Right atrium auricular region (tissue), 2 donors: Measurements from ENCODE around the gene PRRX1. TPM values are rescaled to one million over a fixed set of nuclear protein-coding genes. Genes with fewer than 3 reads are reported as not detected.

ENCODE experiments used
- DNase-seq: peaks from one replicate; pipeline ENCODE4 v3.0.0-alpha.2; 2019; ENCODE audit warnings: low spot score
- H3K27ac ChIP-seq, 2 donors: fragments of 200-600 bp; sonication (generic); 1 replicate in 1 of 2; 2 replicates in 1 of 2; pipeline ENCODE4 v1.5.1; 2016 to 2019
- H3K27me3 ChIP-seq, 2 donors: fragments of 200-600 bp; sonication (generic); one replicate each; pipeline versions ENCODE4 v1.5.1 to v1.6.0; 2017 to 2019
- H3K36me3 ChIP-seq: fragments of 200-600 bp; sonication (generic); one replicate; pipeline ENCODE4 v1.5.1; 2016
- H3K4me1 ChIP-seq, 2 donors: fragments of 200-600 bp; sonication (generic); one replicate each; pipeline versions ENCODE4 v1.5.1 to v1.6.0; 2017 to 2019
- H3K4me3 ChIP-seq, 2 donors: fragments of 200-600 bp; sonication (generic); 1 replicate in 1 of 2; 2 replicates in 1 of 2; pipeline ENCODE4 v1.5.1; 2017 to 2019; ENCODE audit warnings: mild to moderate bottlenecking in 1 of 2, moderate library complexity in 1 of 2
- H3K9me3 ChIP-seq, 2 donors: fragments of 200-600 bp; sonication (generic); one replicate each; pipeline ENCODE4 v1.5.1; 2019
- total RNA-seq, 2 donors: library from RNA; depleted of rRNA; stranded (reverse); fragments of >200 nt; gene quantifications; one replicate each; pipeline ENCODE4 v1.1.0, GENCODE V29; 2016
- TF ChIP-seq, protein P1 (sequence below), 2 donors: fragments of 200-600 bp; sonication (generic); IDR thresholded peaks; one replicate each; pipeline ENCODE4 v1.5.1; 2019; ENCODE audit warnings: antibody characterized with exemption in 2 of 2

PRRX1 gene
- total RNA-seq, 2 donors from 2014 or later: 23.9 to 55.1 TPM

DNA sequence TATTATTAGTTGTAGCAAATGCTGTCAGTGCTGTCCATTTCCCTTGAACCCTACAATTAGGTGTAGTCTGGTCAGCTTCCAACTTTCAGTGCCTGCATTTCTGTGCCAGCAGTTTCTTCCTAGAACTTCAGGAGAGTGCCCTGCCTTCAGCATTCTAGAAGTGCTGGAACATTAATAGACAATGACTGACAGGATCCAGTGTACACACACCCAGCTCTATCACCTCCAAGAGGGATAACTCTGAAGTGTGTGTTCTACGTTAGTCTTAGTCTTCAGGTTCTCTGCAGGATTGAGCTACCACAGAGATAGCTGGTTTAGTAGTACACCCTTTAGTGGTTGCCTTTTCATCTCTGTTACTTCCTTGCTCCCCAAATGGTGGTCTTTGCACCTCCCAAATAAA, 61.4 kb downstream of the PRRX1 start:
- Histone ChIP-seq H3K27me3 (no peaks in the 10 kb centered on the region), H3K27ac (no peak overlapping the region), H3K4me3 (no peak overlapping the region), H3K36me3 (peaks cover 21% of the 10 kb centered on the region), H3K4me1 (peaks cover 0 to 20% of the 10 kb centered on the region in 2 donors), H3K9me3 (no peaks in the 10 kb centered on the region)
- no peak for DNase-seq
- TF ChIP-seq, protein P1, sequence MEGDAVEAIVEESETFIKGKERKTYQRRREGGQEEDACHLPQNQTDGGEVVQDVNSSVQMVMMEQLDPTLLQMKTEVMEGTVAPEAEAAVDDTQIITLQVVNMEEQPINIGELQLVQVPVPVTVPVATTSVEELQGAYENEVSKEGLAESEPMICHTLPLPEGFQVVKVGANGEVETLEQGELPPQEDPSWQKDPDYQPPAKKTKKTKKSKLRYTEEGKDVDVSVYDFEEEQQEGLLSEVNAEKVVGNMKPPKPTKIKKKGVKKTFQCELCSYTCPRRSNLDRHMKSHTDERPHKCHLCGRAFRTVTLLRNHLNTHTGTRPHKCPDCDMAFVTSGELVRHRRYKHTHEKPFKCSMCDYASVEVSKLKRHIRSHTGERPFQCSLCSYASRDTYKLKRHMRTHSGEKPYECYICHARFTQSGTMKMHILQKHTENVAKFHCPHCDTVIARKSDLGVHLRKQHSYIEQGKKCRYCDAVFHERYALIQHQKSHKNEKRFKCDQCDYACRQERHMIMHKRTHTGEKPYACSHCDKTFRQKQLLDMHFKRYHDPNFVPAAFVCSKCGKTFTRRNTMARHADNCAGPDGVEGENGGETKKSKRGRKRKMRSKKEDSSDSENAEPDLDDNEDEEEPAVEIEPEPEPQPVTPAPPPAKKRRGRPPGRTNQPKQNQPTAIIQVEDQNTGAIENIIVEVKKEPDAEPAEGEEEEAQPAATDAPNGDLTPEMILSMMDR (IDR thresholded peaks at IDR 0.05): no peak

DNA sequence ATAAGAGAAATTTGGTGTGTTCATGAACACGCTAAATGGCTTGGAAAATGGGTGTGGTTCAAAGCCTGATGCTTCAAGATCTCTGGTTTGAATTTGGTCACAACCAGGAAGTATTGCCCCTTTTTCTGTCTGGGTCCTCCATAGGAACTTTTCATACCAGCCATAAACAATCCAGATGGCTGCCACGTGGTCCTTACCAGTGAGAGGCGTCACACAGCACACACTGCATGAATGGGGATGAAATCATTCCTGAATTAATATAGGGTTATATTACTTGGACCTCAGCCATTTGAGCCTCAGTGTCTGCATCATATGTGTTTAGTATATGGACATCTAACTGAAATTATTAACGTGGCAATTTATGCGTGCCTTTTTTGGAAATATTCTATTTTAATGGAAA, 64.0 kb downstream of the PRRX1 start:
- TF ChIP-seq, protein P1 (IDR thresholded peaks at IDR 0.05): no peak
- DNase-seq: no peak
- H3K27me3 ChIP-seq: no peaks in the 10 kb centered on the region
- H3K4me1 ChIP-seq: peaks cover 0 to 33% of the 10 kb centered on the region in 2 donors
- peaks cover 9% of the 10 kb centered on the region for H3K36me3 ChIP-seq
- no peak overlapping the region for H3K27ac ChIP-seq
- no peaks in the 10 kb centered on the region for H3K9me3 ChIP-seq
- H3K4me3 ChIP-seq: no peak overlapping the region

DNA sequence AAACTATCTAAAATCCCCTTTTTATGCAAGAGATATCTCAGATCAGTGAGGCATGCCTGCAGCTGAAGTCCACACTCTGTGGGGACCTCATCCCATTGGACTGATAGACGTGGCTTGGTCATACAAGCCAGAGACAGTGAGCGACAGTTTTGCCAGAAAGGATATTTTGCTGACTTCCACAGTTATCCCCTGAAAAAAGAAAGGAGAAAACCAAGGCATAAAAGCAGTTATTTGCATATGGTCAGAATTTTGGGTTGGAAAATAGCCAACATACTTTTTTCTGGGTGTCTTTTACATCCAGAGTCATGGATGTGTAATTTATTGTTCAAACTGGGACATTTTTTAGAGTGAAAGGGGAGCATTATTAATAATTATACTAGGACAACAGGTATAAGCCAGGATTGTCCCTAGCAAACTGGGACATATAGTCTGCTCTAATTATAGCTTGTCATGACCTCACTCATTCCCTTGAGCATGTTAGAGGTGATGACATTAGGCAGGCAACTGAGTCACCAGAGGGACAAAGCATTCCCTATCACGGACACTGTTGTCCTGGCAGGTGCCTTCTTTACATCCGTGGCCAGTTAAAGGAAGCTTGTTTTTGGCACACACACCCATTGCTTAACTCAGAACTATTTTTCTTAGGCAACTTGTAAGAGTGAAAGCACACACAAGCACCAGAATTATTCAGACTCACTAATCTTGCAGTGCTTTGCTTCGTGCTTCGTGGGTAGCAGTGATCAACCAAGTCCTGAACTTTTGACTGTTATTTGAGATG, 65.5 kb downstream of the PRRX1 start:
- H3K4me3 ChIP-seq: no peak overlapping the region
- peaks cover 9% of the 10 kb centered on the region for H3K36me3 ChIP-seq
- no peaks in the 10 kb centered on the region for H3K9me3 ChIP-seq
- peak; percentile 64 for DNase-seq
- TF ChIP-seq, protein P1 (IDR thresholded peaks at IDR 0.05): no peak
- H3K4me1 ChIP-seq: peaks cover 0 to 40% of the 10 kb centered on the region in 2 donors
- H3K27ac ChIP-seq: peak overlapping the region; percentile 73 to 80
- H3K27me3 ChIP-seq: no peaks in the 10 kb centered on the region

DNA sequence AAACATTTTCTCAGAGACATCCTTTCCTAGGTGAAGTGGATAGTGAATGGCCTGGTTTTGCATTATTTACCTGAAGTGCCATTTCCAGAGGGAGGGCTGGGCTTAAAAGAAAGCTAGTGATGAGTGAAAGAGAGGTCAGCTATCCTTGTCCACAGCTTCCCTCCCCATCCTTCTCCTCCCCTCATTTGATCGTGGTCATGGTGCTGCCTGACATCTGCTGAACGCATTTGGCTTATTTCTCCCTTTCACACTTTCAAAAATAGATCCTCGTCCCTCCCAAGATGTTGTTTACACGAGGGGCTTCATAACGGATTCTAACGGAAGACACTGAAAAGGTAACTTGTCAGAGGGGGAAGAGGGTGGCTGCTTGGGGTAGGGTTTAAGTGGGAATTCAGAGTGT, 66.1 kb downstream of the PRRX1 start:
- no peak for DNase-seq
- H3K4me1 ChIP-seq: peaks cover 0 to 45% of the 10 kb centered on the region in 2 donors

DNA sequence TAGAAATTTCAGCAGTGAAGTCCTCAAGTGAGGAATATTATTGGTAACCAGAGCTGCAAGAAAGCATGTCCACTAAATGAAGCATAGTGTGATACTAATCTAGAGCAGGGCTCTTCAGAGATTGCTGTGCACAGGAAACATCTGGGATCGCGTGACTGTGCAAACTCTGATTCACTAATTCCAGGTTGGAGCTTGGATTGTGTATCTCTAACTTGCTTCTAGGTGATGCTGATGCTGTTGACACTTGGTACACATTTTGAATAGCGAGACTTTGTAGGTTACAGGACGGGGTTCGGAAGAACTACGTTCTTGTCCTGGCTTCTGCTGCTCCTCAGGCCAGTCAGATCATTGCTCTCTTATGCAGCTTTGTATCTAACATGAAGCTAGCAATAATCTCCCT, 66.5 kb downstream of the PRRX1 start:
- DNase-seq: no peak
- TF ChIP-seq, protein P1 (IDR thresholded peaks at IDR 0.05): no peak
- Histone ChIP-seq H3K4me3 (no peak overlapping the region), H3K36me3 (peaks cover 9% of the 10 kb centered on the region), H3K27ac (peak overlapping the region; percentile 73 to 80), H3K27me3 (no peaks in the 10 kb centered on the region), H3K4me1 (peaks cover 0 to 49% of the 10 kb centered on the region in 2 donors), H3K9me3 (no peaks in the 10 kb centered on the region)

More for the DNA sequence above, 66.1 kb downstream of the PRRX1 start:
- Histone ChIP-seq H3K27ac (peak overlapping the region; percentile 73 to 80), H3K4me3 (no peak overlapping the region), H3K36me3 (peaks cover 9% of the 10 kb centered on the region), H3K9me3 (no peaks in the 10 kb centered on the region), H3K27me3 (no peaks in the 10 kb centered on the region)
- TF ChIP-seq, protein P1 (IDR thresholded peaks at IDR 0.05): no peak
